Calu3 (cell line): ENCODE measurements around the gene DNASE1L1. TPM values are rescaled to one million over a fixed set of nuclear protein-coding genes. Genes with fewer than 3 reads are reported as not detected.

Experiments
- BruUV-seq: library from RNA; stranded (reverse); fragments of 400-500 nt; replicated peaks from 2 replicates; lab custom pipeline; 2021; lab: Mats Ljungman, UMichigan
- CTCF ChIA-PET: fragments of 300-600 bp; sonication (Branson Sonifier 250); formaldehyde crosslinking; loops from one replicate; lab custom pipeline; 2022; ENCODE audit warnings: antibody characterized with exemption; lab: Charles Lee
- DNase-seq: peaks from one replicate; pipeline ENCODE4 v3.0.0; 2022
- H3K27ac Mint-ChIP-seq: one replicate; pipeline ENCODE4 v1.8.0; 2022; ENCODE audit warnings: mixed read lengths; ENCODE audit not compliant: unreplicated experiment
- H3K27me3 Mint-ChIP-seq: one replicate; pipeline ENCODE4 v1.8.0; 2022; ENCODE audit warnings: mixed read lengths; ENCODE audit not compliant: unreplicated experiment
- H3K36me3 Mint-ChIP-seq: one replicate; pipeline ENCODE4 v1.8.0; 2022; ENCODE audit warnings: mild to moderate bottlenecking, moderate library complexity, mixed read lengths; ENCODE audit not compliant: insufficient read depth, unreplicated experiment
- H3K4me1 Mint-ChIP-seq: one replicate; pipeline ENCODE4 v1.8.0; 2022; ENCODE audit warnings: mild to moderate bottlenecking, low read depth, mixed read lengths; ENCODE audit not compliant: unreplicated experiment
- H3K4me3 Mint-ChIP-seq: one replicate; pipeline ENCODE4 v1.8.0; 2022; ENCODE audit warnings: mild to moderate bottlenecking, low read depth, moderate library complexity, mixed read lengths; ENCODE audit not compliant: unreplicated experiment
- H3K9me3 Mint-ChIP-seq: one replicate; pipeline ENCODE4 v1.8.0; 2022; ENCODE audit warnings: low read depth, mixed read lengths; ENCODE audit not compliant: unreplicated experiment
- intact Hi-C: fragments of 100-400 bp; cut with micrococcal nuclease; formaldehyde crosslinking; loops from one replicate; pipeline ENCODE4 v1.10.0; 2022; ENCODE audit not compliant: unreplicated experiment
- microRNA-seq: library from miRNA; unstranded; fragments of <30 nt; microRNA quantifications from one replicate; pipeline ENCODE4 v1.2.0, GENCODE V29; 2022
- total RNA-seq: library from RNA; stranded (reverse); gene quantifications from 2 replicates; pipeline ENCODE4 v1.2.3, GENCODE V29; 2022
- TF ChIP-seq, protein P1 (sequence below): fragments of 200-600 bp; IDR thresholded peaks from one replicate; pipeline ENCODE4 v1.8.0; 2022; ENCODE audit warnings: antibody characterized with exemption; ENCODE audit not compliant: unreplicated experiment

The DNASE1L1 gene
- total RNA-seq, 1 experiment from 2014 or later, result 30.6 TPM

- Mint-ChIP-seq H3K27me3 (no peaks in the 10 kb centered on the region), H3K27ac (no peak overlapping the region), H3K36me3 (peaks cover 79% of the 10 kb centered on the region), H3K4me1 (no peaks in the 10 kb centered on the region), H3K4me3 (no peak overlapping the region), H3K9me3 (no peaks in the 10 kb centered on the region)
- BruUV-seq, result no TSS peak
- intact Hi-C loops, result no loop called here
- DNase-seq, result no peak
- CTCF ChIA-PET, result no interaction called here
- TF ChIP-seq, protein P1, sequence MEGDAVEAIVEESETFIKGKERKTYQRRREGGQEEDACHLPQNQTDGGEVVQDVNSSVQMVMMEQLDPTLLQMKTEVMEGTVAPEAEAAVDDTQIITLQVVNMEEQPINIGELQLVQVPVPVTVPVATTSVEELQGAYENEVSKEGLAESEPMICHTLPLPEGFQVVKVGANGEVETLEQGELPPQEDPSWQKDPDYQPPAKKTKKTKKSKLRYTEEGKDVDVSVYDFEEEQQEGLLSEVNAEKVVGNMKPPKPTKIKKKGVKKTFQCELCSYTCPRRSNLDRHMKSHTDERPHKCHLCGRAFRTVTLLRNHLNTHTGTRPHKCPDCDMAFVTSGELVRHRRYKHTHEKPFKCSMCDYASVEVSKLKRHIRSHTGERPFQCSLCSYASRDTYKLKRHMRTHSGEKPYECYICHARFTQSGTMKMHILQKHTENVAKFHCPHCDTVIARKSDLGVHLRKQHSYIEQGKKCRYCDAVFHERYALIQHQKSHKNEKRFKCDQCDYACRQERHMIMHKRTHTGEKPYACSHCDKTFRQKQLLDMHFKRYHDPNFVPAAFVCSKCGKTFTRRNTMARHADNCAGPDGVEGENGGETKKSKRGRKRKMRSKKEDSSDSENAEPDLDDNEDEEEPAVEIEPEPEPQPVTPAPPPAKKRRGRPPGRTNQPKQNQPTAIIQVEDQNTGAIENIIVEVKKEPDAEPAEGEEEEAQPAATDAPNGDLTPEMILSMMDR, result no peak
These were observed 55.7 kb downstream of the DNASE1L1 start for GRCh38 chrX:154353172-154353843.

DNA sequence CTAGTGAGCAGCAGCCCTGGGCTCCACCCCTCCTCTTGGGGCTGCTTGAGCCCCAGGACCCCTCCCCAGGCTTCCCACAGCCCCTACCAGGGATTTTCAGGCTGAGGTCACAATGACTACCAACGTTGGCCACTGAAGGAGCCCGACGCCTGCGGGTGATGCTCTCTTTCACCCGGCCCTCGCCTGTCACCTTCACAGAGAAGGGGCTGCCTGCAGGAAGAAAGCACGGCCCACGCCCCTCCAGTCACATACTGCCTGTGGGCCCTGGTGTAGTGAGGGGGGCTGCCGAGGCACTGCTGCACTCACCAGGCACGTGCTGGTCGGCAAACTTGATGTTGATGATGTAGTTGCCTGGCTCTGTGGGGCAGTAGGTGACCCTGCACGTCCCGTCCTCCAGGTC lies 56.6 kb downstream of the DNASE1L1 start:
- intact Hi-C loops, result no loop called here
- CTCF ChIA-PET, result no interaction called here
- peaks cover 1% of the 10 kb centered on the region for H3K4me1 Mint-ChIP-seq
- peaks cover 79% of the 10 kb centered on the region for H3K36me3 Mint-ChIP-seq
- H3K27me3 Mint-ChIP-seq, result no peaks in the 10 kb centered on the region
- DNase-seq, result no peak
- no peak overlapping the region for H3K27ac Mint-ChIP-seq
- no peak overlapping the region for H3K4me3 Mint-ChIP-seq
- no peaks in the 10 kb centered on the region for H3K9me3 Mint-ChIP-seq
- TSS peak; percentile 44 for BruUV-seq
- TF ChIP-seq, protein P1, result no peak

DNA sequence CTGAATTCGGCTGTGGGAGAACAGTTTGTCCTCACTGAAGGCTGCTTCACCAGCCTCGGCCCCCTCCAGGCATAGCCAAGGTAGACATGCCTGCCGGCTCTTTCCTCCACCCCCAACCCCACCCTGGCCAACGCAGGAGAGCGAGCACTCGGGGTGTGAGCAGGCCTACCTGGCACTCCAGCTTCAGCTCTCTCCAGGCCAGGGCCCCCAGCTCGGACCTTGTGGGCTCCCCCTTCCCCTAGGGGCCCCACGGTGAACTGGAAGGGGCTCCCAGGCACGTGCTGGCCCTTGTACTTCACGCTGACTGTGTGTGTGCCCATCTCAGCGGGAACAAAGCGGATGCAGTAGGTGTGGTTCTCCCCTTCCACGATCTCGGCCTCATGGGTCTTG lies 57.0 kb downstream of the DNASE1L1 start:
- intact Hi-C loops, result no loop called here
- H3K27ac Mint-ChIP-seq, result no peak overlapping the region

More for the DNA sequence above, 57.0 kb downstream of the DNASE1L1 start:
- Mint-ChIP-seq H3K9me3 (no peaks in the 10 kb centered on the region), H3K27me3 (no peaks in the 10 kb centered on the region), H3K4me3 (no peak overlapping the region), H3K4me1 (peaks cover 6% of the 10 kb centered on the region), H3K36me3 (peaks cover 79% of the 10 kb centered on the region)
- TF ChIP-seq, protein P1, result no peak
- no peak for DNase-seq
- CTCF ChIA-PET, result no interaction called here
- BruUV-seq, result no TSS peak

Small RNA genes within 50 kb of the gene (microRNA-seq; reads per million reads assigned to microRNA genes)
- 2.8 reads per million for gene MIR6858

Other genes starting within 250 kb of the DNASE1L1 start
- not detected in 2 replicates for gene OPN1MW, start 226.7 kb downstream of the DNASE1L1 start, total RNA-seq
- gene OPN1MW2, start 189.5 kb downstream of the DNASE1L1 start, total RNA-seq, result not detected in 2 replicates
- gene OPN1MW3, start 151.7 kb downstream of the DNASE1L1 start, total RNA-seq, result not detected in 2 replicates
- not detected in 2 replicates for gene TEX28, start 114.1 kb downstream of the DNASE1L1 start, total RNA-seq
- not detected in 2 replicates for gene TKTL1, start 113.5 kb downstream of the DNASE1L1 start, total RNA-seq
- 973 and 1,240 TPM in 2 replicates for gene FLNA, start 34.6 kb downstream of the DNASE1L1 start, total RNA-seq
- 75.1 TPM in 2 replicates for gene EMD, start 30.0 kb downstream of the DNASE1L1 start, total RNA-seq
- gene RPL10, start 10.9 kb downstream of the DNASE1L1 start, total RNA-seq, result 1,458 and 1,495 TPM in 2 replicates
- 55.0 and 56.3 TPM in 2 replicates for gene TAFAZZIN, start 2.3 kb upstream of the DNASE1L1 start, total RNA-seq
- 109 and 124 TPM in 2 replicates for gene ATP6AP1, start 19.4 kb upstream of the DNASE1L1 start, total RNA-seq
- 118 and 130 TPM in 2 replicates for gene GDI1, start 27.9 kb upstream of the DNASE1L1 start, total RNA-seq
- gene FAM50A, start 34.9 kb upstream of the DNASE1L1 start, total RNA-seq, result 87.9 and 88.9 TPM in 2 replicates
- 74.0 and 82.6 TPM in 2 replicates for gene PLXNA3, start 49.0 kb upstream of the DNASE1L1 start, total RNA-seq
- 25.5 and 25.6 TPM in 2 replicates for gene LAGE3, start 70.0 kb upstream of the DNASE1L1 start, total RNA-seq
- gene UBL4A, start 77.4 kb upstream of the DNASE1L1 start, total RNA-seq, result 37.6 and 41.3 TPM in 2 replicates
- gene SLC10A3, start 81.4 kb upstream of the DNASE1L1 start, total RNA-seq, result 21.5 and 27.1 TPM in 2 replicates
- gene FAM3A, start 107.0 kb upstream of the DNASE1L1 start, total RNA-seq, result 36.8 and 39.5 TPM in 2 replicates
- 180 and 229 TPM in 2 replicates for gene G6PD, start 137.6 kb upstream of the DNASE1L1 start, total RNA-seq
- 39.9 and 46.3 TPM in 2 replicates for gene IKBKG, start 138.4 kb upstream of the DNASE1L1 start, total RNA-seq
- not detected in 2 replicates for gene CTAG1A, start 175.9 kb upstream of the DNASE1L1 start, total RNA-seq
- gene CTAG1B, start 210.0 kb upstream of the DNASE1L1 start, total RNA-seq, result not detected in 2 replicates
- gene CTAG2, start 244.3 kb upstream of the DNASE1L1 start, total RNA-seq, result not detected in 2 replicates